Subcutaneous abdominal adipose tissue (tissue), 5 donors: ENCODE measurements around the gene DKK1.

Experiments
- H3K27ac ChIP-seq: one replicate; pipeline ENCODE4 v1.7.0; 2013; ENCODE audit warnings: low read depth, mild to moderate bottlenecking, inconsistent platforms, low read length, moderate library complexity
- H3K27me3 ChIP-seq, 5 donors: one replicate each; pipeline ENCODE4 v1.7.0; 2013; ENCODE audit warnings: low read length in 5 of 5, inconsistent platforms in 1 of 5; ENCODE audit not compliant: control insufficient read depth in 5 of 5, insufficient read depth in 4 of 5
- H3K36me3 ChIP-seq, 5 donors: one replicate each; pipeline ENCODE4 v1.7.0; 2013; ENCODE audit warnings: low read length in 5 of 5; ENCODE audit not compliant: control insufficient read depth in 5 of 5, insufficient read depth in 5 of 5
- H3K4me1 ChIP-seq, 5 donors: one replicate each; pipeline ENCODE4 v1.7.0; 2013; ENCODE audit warnings: low read length in 5 of 5, mild to moderate bottlenecking in 3 of 5, moderate library complexity in 1 of 5; ENCODE audit not compliant: control insufficient read depth in 5 of 5, insufficient read depth in 5 of 5
- H3K4me3 ChIP-seq, 5 donors: one replicate each; pipeline ENCODE4 v1.7.0; 2013; ENCODE audit warnings: low read length in 5 of 5, low read depth in 1 of 5
- H3K9ac ChIP-seq, 5 donors: one replicate each; pipeline ENCODE4 v1.7.0; 2013; ENCODE audit warnings: low read length in 5 of 5, mild to moderate bottlenecking in 4 of 5, moderate library complexity in 3 of 5
- H3K9me3 ChIP-seq, 5 donors: one replicate each; pipeline ENCODE4 v1.7.0; 2013; ENCODE audit warnings: low read length in 5 of 5; ENCODE audit not compliant: control insufficient read depth in 5 of 5
- donor health status: healthy.
- donor health status: healthy.
- donor health status: healthy.
- donor health status: healthy.
- donor health status: healthy.

Gene DKK1

GRCh38 chr10:52334595-52334994 is 20.5 kb downstream of the DKK1 start:
- Histone ChIP-seq H3K27me3 (no peaks in the 10 kb centered on the region), H3K4me3 (no peak overlapping the region), H3K9ac (no peak overlapping the region), H3K36me3 (no peaks in the 10 kb centered on the region), H3K9me3 (no peaks in the 10 kb centered on the region), H3K4me1 (no peaks in the 10 kb centered on the region), H3K27ac (no peak overlapping the region)

GRCh38 chr10:52335665-52336064 is 21.6 kb downstream of the DKK1 start:
- H3K27ac ChIP-seq = no peak overlapping the region
- H3K36me3 ChIP-seq = no peaks in the 10 kb centered on the region
- H3K9ac ChIP-seq = no peak overlapping the region
- H3K4me3 ChIP-seq = no peak overlapping the region
- H3K9me3 ChIP-seq = no peaks in the 10 kb centered on the region
- no peaks in the 10 kb centered on the region for H3K27me3 ChIP-seq
- no peaks in the 10 kb centered on the region for H3K4me1 ChIP-seq

- H3K4me3 ChIP-seq = no peak overlapping the region
Measured at GRCh38 chr10:52337225-52337624, 23.1 kb downstream of the DKK1 start.

GRCh38 chr10:52343439-52343838 is 29.4 kb downstream of the DKK1 start:
- H3K36me3 ChIP-seq = no peaks in the 10 kb centered on the region
- peaks cover 0 to 4% (median 0%) of the 10 kb centered on the region in 5 donors for H3K9me3 ChIP-seq
- no peak overlapping the region for H3K27ac ChIP-seq
- peaks cover 0 to 4% (median 0%) of the 10 kb centered on the region in 5 donors for H3K27me3 ChIP-seq
- H3K4me1 ChIP-seq = no peaks in the 10 kb centered on the region
- H3K9ac ChIP-seq = no peak overlapping the region
- H3K4me3 ChIP-seq = no peak overlapping the region

More at GRCh38 chr10:52337225-52337624, 23.1 kb downstream of the DKK1 start:
- Histone ChIP-seq H3K9me3 (no peaks in the 10 kb centered on the region), H3K27ac (no peak overlapping the region), H3K9ac (no peak overlapping the region), H3K4me1 (no peaks in the 10 kb centered on the region), H3K36me3 (no peaks in the 10 kb centered on the region), H3K27me3 (no peaks in the 10 kb centered on the region)

GRCh38 chr10:52346394-52347326 is 32.6 kb downstream of the DKK1 start:
- no peak overlapping the region for H3K4me3 ChIP-seq
- H3K9me3 ChIP-seq = peaks cover 0 to 4% (median 0%) of the 10 kb centered on the region in 5 donors
- H3K27ac ChIP-seq = no peak overlapping the region
- H3K36me3 ChIP-seq = no peaks in the 10 kb centered on the region
- H3K4me1 ChIP-seq = no peaks in the 10 kb centered on the region
- peaks cover 0 to 4% (median 0%) of the 10 kb centered on the region in 5 donors for H3K27me3 ChIP-seq
- no peak overlapping the region for H3K9ac ChIP-seq

- H3K9ac ChIP-seq = no peak overlapping the region
- no peaks in the 10 kb centered on the region for H3K36me3 ChIP-seq
- H3K27ac ChIP-seq = no peak overlapping the region
- H3K4me3 ChIP-seq = no peak overlapping the region
- peaks cover 0 to 4% (median 0%) of the 10 kb centered on the region in 5 donors for H3K27me3 ChIP-seq
- peaks cover 0 to 4% (median 0%) of the 10 kb centered on the region in 5 donors for H3K9me3 ChIP-seq
- H3K4me1 ChIP-seq = no peaks in the 10 kb centered on the region
Measured at GRCh38 chr10:52347327-52347667, 33.2 kb downstream of the DKK1 start.

- H3K27me3 ChIP-seq = peaks cover 0 to 4% (median 0%) of the 10 kb centered on the region in 5 donors
- H3K4me1 ChIP-seq = no peaks in the 10 kb centered on the region
- no peaks in the 10 kb centered on the region for H3K36me3 ChIP-seq
- H3K9ac ChIP-seq = no peak overlapping the region
- peaks cover 0 to 4% (median 0%) of the 10 kb centered on the region in 5 donors for H3K9me3 ChIP-seq
- H3K4me3 ChIP-seq = no peak overlapping the region
- H3K27ac ChIP-seq = no peak overlapping the region
Measured at GRCh38 chr10:52348037-52348564, 34.0 kb downstream of the DKK1 start.

GRCh38 chr10:52351914-52352330 is 37.8 kb downstream of the DKK1 start:
- Histone ChIP-seq H3K4me1 (no peaks in the 10 kb centered on the region), H3K9me3 (peaks cover 0 to 4% (median 0%) of the 10 kb centered on the region in 5 donors), H3K36me3 (no peaks in the 10 kb centered on the region), H3K27me3 (peaks cover 0 to 3% (median 0%) of the 10 kb centered on the region in 5 donors), H3K27ac (no peak overlapping the region), H3K9ac (no peak overlapping the region), H3K4me3 (no peak overlapping the region)

GRCh38 chr10:52353205-52353604 is 39.1 kb downstream of the DKK1 start:
- H3K4me3 ChIP-seq = no peak overlapping the region
- H3K9ac ChIP-seq = no peak overlapping the region
- H3K9me3 ChIP-seq = no peaks in the 10 kb centered on the region
- H3K27ac ChIP-seq = no peak overlapping the region
- H3K36me3 ChIP-seq = no peaks in the 10 kb centered on the region
- H3K27me3 ChIP-seq = no peaks in the 10 kb centered on the region
- no peaks in the 10 kb centered on the region for H3K4me1 ChIP-seq

GRCh38 chr10:52353960-52354394 is 39.9 kb downstream of the DKK1 start:
- Histone ChIP-seq H3K27me3 (no peaks in the 10 kb centered on the region), H3K9me3 (no peaks in the 10 kb centered on the region), H3K4me1 (no peaks in the 10 kb centered on the region), H3K36me3 (no peaks in the 10 kb centered on the region), H3K4me3 (no peak overlapping the region), H3K27ac (no peak overlapping the region), H3K9ac (no peak overlapping the region)
